Measurements from ENCODE around the gene DLG5. TPM values are rescaled to one million over a fixed set of nuclear protein-coding genes. Genes with fewer than 3 reads are reported as not detected.
A peak's percentile ranks its signal among the peaks of the same experiment; 100 is the strongest.

The DLG5 gene
- total RNA-seq, 1 experiment from 2014 or later, result 16.8 TPM

DNA sequence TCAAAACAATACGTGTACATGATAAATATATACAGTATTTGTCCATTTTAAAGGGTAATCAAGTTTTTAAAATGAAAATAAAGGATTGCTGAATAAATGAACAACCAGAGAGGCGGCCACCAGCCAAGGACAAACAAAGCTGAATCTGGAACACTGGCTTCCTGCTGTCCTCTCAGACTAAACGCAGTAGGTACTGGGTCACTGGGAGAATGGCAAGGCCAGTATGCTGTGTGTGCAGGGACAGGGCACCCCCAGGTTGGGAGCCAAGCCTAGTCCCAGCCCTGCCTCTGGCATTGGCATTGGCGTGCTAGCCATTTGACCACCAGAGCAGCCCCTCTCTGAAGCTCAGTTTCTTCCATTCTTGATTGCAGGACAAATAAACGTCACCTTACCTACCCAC lies 33.8 kb downstream of the DLG5 start:
- DNase-seq (ENCODE audit: low spot score), result no peak

GRCh38 chr10:77892021-77892739 lies 34.4 kb downstream of the DLG5 start:
- DNase-seq (ENCODE audit: low spot score), result no peak

- DNase-seq (ENCODE audit: low spot score), result no peak
These were observed 36.5 kb downstream of the DLG5 start for GRCh38 chr10:77890097-77890496.

GRCh38 chr10:77889277-77889903 lies 37.2 kb downstream of the DLG5 start:
- DNase-seq (ENCODE audit: low spot score), result no peak

DNA sequence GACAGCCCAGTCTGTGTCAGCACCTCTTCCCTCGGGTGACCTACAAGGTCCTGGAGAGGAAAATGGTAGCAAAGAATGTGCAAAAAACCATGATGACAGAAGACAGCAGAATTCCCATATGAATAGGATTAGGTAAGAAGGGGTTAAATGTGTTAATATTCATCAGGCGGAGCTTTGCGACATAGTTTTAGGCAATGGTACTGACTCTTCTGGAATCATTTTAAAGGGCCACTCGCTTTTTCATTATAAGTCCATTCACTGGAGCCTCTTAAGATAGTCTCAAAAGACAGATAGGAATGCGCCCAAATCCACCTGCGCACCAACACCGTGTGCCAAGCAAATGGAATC lies 38.2 kb downstream of the DLG5 start:
- DNase-seq (ENCODE audit: low spot score), result no peak

DNA sequence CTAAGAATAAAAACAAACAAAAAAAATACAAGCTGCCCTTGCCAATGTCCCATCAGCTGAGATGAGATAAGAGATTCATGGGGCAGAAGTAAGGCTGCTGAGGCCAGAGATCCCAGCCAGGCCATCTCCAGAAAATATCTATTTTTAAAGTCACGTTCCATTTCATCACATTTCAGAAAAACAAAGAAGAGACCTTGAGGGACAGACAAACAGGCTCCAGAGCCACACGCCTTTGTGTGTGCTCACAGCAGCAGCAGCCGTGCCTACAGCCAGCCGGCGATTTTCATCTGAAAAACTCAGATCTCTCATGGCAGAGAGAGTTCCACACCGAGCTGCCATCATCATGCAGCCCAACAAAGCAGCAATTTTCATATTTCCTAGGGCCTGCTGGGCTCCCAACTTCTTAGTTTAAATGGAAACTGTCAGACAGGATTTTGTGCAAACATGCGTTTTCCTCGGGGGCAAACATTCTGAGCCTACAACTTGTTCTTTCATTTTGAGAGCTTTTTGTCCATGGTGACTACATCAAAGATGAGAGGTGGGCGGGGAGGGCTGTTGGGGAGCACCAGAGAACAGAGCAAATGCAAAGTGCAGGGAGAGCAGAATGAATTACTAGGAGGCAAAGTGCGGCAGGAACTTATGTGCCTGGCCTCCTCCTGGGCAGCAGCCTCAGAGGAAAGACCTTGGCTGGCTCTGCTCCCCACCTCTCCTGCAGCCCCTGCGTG lies 38.8 kb downstream of the DLG5 start:
- DNase-seq (ENCODE audit: low spot score), result no peak

DNA sequence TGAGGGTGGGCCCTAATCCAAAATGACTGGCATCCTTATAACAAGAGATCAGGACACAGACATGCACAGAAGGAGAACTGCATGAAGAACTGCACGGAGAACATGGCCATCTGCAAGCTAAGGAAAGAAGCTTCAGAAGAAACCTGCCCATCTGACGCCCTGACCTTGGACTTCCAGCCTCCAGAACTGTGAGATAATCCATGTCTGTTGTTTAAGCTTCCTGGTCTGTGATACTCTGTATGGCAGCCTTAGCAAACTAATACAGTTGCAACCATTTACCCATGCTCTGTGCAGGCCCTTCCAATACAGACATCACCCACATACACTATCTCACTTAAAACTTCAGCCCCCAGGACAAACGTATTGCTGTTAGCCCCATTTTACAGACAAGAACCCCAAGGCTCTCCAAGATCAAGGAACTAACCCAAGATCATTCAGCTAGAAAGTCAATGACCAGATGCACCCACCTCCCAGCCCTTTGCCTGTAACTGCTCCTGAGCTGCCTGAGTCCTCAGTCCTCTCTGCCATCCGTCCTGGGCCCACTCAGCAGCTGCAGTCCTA lies 39.7 kb downstream of the DLG5 start:
- DNase-seq (ENCODE audit: low spot score), result no peak

DNA sequence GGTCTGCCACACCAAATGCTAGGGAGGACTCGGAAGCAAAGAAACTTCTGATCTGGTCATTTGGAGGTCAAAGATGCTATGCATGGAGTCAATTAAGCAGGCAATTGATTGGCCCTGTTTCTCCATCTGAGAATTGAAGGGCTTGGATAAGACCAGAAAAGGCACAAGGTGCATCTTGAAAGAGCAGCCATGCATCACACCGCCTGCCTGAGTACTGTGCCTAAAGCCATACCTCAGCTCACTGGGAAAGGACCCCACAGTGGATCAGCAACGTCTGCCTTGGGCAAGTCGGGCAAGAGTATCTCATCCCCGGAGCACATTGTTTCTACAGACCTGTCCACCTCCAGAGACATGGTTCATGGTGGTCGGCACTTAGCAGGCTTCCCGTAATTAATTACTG lies 42.4 kb downstream of the DLG5 start:
- no peak for DNase-seq (ENCODE audit: low spot score)

DNA sequence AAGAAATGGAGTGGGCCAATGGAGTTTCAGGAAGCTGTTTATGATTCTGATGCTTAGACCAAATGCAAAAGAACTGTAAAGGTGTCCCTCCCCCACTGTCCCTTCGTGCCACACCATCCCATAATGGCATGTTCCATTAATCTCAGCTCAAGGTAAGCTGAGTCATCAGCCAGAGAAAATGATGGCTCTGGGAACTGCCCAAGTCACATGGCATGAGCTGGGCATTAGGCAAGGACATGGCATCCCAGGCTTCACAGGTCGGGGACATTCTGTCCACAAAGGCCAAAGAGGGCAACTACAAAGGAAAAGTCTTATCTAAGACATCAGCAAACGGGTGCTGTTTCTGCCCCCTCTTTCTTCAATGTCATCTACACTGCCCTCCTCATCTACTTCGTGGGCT lies 44.9 kb downstream of the DLG5 start:
- no peak for DNase-seq (ENCODE audit: low spot score)

- DNase-seq (ENCODE audit: low spot score), result no peak
These were observed 45.3 kb downstream of the DLG5 start for GRCh38 chr10:77881222-77881621.

- DNase-seq (ENCODE audit: low spot score), result no peak
These were observed 46.8 kb downstream of the DLG5 start for GRCh38 chr10:77879710-77880109.

DNA sequence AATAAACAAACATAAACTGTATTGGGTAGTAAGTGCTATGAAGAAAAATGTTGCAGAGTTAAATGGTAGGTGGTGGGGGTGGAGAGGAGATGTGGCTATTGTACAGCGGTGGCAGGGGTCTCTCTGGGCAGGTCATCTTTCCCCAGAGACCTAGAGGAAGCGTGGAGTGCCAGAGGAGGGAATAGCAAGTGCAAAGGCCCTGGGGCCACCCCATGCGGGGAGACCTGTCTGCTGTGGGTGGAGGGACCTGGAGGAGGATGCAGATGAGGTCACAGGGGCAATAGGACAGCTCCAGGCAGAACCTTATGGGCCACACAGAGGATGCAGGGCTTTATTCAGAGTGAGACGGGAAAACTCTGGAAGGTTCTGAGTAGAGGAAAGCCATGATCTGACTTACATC lies 47.5 kb downstream of the DLG5 start:
- DNase-seq (ENCODE audit: low spot score), result no peak

DNA sequence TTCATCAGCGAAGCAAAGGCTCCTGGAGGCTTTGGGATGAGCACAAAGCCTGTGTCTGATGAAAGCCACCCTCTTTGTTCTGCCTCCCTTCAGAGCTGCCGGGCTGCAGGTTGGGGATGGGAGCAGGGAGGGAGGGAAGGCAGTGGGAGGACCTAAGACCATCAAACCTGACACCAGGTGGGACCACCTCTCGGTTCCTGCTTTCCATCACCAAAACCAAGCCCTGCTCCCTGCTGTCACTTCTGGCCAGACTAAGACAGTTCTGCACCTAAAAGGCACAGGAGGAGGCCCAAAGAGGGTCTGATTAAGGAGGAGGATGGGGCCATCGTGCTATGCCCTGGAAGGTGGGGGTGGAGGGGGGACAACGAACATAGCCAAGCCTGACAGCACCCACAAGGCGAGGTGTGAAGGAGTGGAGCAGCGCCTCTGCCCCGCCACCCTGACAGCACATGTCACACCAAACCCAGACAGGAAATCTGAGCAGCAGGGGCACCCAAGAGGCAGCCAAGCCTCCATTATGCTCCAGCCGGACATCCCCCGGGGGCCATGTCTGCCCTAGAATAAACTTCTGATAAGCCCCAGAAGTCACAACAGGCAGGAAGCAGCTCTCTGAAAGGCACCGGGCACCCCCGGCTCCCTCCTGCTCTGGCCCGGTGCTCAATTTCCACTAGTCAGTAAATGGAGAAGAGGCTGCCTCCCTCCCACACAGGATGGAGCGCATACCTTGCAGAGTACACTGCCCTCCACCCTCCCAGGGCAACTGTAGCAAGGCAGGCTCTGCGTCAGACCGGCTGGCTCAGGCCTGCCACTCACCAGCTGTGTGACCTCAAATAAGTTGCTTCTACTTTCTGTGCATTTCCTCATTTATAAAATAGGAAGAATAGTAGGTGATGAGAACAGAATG lies 48.9 kb downstream of the DLG5 start:
- DNase-seq (ENCODE audit: low spot score), result peak; percentile 61

DNA sequence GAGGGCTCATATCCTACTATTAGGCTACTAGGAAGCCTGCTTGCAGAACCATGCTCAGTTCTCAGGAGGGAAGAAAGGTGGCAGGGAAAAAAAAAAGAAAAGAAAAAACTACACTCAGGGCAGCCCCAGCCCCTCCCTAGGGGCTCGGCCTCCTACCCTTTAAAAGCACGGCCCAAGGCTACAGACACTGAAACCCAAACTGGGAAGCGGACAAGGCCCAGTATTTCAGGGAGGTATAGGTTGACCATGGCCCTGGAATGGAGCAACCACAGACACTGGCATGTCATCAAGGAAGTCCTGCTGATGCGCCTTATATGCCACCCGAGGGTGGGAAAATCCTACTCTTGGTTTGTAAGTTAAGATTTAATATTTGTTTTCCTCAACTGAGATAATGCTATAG lies 50.8 kb downstream of the DLG5 start:
- no peak for DNase-seq (ENCODE audit: low spot score)

DNA sequence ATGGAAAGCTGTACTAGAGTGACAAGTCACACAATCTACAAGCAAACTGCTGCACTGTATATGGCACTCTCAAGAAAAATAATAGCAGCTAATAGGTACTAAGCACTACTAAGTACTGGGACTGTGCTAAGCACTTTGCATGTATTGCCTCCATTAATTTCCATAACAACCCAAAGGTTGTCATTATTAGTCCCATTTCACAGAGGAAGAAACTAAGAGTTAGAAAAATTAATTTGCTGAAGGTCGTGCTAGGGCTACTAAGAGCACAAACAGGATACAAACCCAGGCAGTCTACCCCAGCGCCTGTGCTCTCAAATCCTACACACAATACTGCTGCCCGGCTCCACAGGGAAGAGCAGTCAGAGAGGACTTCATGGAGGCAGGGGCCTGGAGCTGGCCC lies 51.7 kb downstream of the DLG5 start:
- no peak for DNase-seq (ENCODE audit: low spot score)

DNA sequence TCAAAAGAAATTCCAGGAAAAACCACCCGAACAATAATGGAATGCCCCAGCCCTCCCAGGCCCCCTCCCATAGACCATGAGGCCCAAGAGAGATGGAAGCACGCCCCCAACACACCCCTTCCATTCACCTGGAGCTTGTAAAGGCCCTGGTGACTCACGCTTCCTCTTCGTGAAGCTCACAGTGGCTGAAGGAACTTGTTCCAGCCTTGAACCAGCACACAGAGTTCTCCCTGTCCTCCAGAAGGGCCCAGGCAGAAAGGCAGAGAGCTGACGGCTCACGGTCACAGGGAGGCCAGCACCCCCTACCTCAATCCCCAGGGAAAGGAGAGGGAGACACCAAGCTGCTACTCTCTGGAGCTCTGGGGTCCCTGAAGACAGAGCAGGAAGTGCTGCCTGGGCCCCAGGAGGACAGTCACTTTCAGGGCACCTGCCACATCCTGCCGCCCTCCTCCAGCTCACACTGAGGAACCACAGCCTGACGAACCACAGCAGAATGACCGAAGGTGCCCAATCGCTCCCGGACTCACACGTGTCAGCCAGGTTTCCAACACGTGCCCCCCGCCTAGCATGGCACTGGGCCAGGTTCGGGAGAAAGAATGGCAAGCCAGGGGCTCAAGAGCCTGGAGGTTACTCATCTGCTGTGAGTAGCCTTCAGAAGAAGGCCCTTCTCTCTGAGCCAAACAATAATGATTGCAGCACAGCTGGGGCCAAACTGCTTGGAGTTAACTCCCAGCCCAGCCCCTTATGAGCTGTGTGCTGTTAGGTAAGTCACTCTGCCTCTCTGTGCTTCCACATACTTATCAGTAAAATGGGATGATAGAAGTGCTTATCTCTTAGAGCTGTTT lies 52.8 kb downstream of the DLG5 start:
- DNase-seq (ENCODE audit: low spot score), result peak; percentile 72

GRCh38 chr10:77872947-77873535 lies 53.5 kb downstream of the DLG5 start:
- no peak for DNase-seq (ENCODE audit: low spot score)

- no peak for DNase-seq (ENCODE audit: low spot score)
These were observed 54.2 kb downstream of the DLG5 start for GRCh38 chr10:77872151-77872946.

GRCh38 chr10:77869626-77870420 lies 56.7 kb downstream of the DLG5 start:
- DNase-seq (ENCODE audit: low spot score), result no peak
